Activated gamma-delta T cell treated with Interleukin-2 at 50 U/mL for 16 hours (primary cell): ENCODE measurements around the gene PLXNA4.
A peak's percentile ranks its signal among the peaks of the same experiment; 100 is the strongest.

Experiments used
- DNase-seq: peaks from one replicate; pipeline ENCODE4 v3.0.0-alpha.2; 2020

PLXNA4 gene

DNA sequence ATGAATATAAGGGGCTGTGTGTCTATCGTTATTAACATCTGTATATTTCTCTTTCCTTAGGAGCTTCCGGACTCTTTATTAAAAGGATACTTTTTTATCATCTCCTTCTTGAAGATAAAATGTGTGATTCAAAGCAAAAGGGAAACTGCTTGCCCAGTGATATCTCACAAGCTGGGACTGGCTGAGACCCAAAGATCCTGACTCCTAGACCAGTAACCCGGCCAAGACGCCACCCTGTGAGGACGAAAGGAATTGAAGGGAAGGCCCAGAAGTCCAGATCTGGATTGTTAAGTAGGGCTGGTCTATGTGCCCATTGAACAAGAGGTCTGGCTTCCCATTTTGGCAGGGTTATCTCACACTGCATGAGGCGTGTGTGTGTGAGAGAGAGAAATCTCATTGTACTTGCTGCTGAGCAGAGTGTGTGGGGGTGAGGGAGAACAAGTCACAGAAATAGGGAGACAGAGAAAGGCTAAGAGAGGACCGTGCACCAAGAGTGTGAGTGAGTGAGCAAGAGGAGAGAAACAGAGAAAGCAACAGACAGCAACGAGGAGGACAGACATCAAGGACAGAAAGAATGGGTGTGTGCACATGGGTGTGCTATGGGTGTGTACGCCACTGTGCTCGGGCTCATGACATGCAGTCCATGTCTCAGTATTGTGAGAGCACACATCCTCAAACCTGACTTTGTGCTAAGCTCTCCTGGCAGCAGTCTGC, 75.4 kb downstream of the PLXNA4 start:
- DNase-seq = no peak

GRCh38 chr7:132499487-132499886, 76.8 kb downstream of the PLXNA4 start:
- no peak for DNase-seq

- DNase-seq = no peak
Observed at GRCh38 chr7:132499065-132499464, 77.2 kb downstream of the PLXNA4 start.

DNA sequence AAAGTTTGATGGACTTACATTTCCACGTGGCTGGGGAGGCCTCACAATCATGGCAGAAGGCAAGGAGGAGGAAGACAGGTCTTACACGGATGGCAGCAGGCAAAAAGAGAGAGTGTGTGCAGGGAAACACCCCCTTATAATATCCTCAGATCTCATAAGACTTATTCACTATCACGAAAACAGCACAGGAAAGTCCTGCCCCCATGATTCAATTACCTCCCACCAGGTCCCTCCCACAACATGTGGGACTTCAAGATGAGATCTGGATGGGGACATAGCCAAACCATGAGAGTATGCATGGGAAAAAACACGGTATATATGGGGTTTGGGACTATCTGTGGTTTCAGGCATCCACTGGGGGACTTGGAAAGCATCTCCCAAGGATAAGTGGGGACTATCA, 78.0 kb downstream of the PLXNA4 start:
- DNase-seq = no peak

DNA sequence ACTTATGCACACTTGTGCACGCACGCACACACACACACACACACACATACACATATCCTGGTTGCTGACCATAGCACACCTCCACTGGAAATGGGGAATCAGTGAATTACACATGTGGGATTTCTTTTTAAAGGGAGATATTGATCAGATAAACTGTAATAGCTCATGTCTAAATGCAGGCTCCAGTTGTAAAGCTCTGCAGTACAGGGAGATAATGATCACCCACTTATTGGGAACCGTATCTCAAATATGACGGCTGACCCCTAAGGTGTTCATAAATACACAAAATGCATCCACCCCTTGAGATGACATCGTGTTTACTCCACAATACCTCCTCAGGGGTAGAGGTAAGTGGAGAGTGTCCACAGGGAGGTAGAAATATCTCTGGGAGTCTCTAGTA, 79.2 kb downstream of the PLXNA4 start:
- DNase-seq = no peak

GRCh38 chr7:132495936-132496335, 80.3 kb downstream of the PLXNA4 start:
- no peak for DNase-seq

DNA sequence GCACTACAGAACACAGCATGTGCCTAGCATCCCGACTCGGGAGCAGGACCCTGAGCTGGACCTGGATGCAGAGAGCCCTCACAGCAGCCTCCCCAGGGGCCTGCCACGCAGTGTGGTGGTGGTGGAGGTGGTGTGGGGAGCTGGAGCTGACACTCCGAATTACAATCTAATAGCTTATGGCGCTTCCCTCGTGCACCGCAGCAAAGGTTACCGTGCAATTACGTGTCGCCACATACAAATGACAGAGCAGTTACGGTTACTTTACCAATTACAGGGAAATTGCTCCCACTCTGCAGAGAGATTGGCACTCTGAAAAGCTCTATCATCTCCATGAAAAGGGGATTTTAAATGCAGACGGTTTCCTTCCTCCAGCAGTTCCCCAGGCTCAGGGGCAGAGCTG, 81.8 kb downstream of the PLXNA4 start:
- no peak for DNase-seq

GRCh38 chr7:132492823-132493445, 83.3 kb downstream of the PLXNA4 start:
- no peak for DNase-seq

- no peak for DNase-seq
Observed at GRCh38 chr7:132491391-132491945, 84.8 kb downstream of the PLXNA4 start.

DNA sequence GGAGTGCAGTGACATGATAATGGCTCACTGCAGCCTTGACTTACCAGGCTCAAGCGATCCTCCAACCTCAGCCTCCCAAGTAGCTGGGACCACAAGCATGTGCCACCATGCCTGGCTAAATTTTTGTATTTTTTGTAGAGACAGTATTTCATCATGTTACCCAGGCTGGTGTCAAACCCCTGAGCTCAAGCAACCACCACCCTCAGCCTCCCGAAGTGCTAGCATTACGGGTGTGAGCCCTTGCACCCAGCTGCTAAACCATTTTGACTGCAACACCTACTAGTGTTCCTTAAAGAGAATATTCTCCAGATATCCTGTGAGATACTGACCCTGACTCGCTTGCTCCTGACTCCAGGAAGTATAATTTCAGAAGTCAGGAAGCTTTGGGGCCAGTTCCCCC, 85.8 kb downstream of the PLXNA4 start:
- DNase-seq = no peak

- no peak for DNase-seq
Observed at GRCh38 chr7:132489776-132490237, 86.5 kb downstream of the PLXNA4 start.

- no peak for DNase-seq
Observed at GRCh38 chr7:132488634-132489302, 87.5 kb downstream of the PLXNA4 start.

GRCh38 chr7:132486274-132486610, 90.0 kb downstream of the PLXNA4 start:
- no peak for DNase-seq

DNA sequence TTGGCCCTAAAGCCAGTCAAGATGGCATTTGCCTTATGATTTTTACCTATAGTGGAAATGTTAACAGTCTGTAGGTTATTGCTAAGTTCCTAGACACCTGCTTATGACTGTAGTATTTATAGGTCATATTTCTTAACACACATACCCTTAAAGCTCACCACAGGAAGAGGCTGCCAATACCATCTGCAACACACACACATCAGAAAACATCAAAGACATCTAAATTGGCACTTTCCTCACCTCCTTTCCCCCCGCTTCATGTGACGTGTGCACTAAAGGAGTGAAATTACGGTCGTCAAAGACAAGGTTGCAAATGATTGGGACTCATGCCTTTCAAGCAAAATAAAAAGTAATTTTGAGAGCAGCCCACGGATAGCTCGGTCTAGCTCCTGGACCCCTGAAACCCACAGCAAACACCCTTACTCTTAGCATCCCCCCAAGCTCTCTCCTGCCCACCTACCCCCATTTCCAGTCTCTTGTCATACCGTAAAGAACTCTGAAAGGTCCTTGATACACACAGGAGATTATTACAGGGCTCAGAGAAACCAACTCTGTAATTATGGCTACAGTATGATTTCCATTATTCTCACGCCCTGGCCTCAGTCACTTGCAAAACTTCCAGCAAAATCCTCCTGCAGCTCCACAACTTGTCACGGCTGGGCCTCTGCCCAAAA, 90.5 kb downstream of the PLXNA4 start:
- DNase-seq = peak; percentile 55

DNA sequence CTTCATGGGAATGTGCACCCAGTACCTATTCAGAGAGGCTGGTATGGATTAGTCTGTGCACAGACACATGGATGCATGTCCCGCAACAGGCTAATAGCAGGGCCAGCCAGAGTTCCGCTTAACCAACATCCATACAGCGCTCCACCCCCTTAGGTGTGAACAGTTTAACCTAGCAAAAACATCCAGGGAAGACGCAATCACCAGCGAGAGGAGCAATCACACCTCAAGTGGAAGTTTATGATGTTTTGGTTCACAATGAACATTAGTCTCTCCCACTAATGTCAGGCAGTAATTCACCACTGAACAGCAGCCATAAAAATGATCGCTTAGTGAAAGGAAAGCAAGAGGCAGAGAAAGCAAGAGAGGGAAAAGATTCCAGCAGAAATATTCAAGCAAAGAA, 91.1 kb downstream of the PLXNA4 start:
- no peak for DNase-seq

DNA sequence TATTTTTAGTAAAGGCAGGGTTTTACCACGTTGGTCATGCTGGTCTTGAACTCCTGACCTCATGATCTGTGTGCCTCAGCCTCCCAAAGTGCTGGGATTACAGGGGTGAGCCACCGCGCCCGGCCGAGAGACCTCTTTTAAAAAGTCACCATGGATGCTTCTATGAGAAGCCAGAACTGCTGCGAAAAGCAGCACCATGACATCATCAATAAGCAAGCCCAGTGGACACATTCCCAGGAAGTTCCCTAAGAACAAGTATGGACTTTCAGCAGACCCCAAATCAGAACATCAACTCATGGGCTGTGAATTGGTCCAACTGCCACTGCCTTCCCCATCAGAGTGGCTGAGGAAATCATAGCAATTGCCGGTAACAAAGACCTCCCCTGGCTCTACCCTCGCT, 93.4 kb downstream of the PLXNA4 start:
- DNase-seq = no peak

GRCh38 chr7:132480534-132480933, 95.7 kb downstream of the PLXNA4 start:
- DNase-seq = no peak

DNA sequence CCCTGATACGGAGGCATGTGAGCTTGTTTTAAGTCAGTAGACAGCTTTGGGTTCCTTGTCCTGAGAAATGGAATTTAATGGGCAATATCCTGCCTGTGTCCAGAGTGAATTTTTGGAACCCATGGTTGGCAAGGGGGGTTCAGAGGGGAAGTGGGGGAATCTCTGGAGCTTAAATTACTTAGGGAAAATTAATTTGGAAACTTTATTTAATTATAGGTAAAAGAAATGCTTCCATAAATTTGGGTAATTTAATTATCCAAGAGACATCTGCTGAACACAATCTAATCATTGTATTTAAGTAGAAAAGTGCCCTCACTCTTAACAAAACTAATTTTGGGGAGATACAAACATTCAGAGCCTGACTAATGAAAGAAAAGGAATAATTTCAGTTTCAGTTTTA, 99.7 kb downstream of the PLXNA4 start:
- no peak for DNase-seq

DNA sequence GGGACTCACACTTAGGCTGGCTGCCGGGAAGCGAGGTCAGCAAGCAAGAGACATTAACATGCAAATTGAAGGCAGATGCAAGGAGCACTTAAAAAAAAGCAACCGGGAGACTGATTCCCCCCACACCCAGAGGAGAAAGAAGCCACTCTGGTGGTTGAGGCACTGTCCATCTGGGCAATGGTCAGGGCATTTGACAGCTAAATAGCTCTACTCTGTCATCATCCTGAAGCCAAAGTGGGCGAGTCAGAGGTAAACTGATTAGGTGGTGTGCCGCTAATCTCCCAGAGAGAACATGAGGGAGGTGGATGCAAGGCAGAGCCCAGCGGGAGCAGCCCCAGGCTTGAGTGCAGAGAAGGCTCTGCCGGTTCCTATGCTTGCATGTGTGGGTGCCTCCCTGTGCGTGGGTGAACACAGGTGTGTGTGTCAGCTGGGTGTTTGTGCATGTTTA, 100.6 kb downstream of the PLXNA4 start:
- no peak for DNase-seq

GRCh38 chr7:132475037-132475668, 101.1 kb downstream of the PLXNA4 start:
- no peak for DNase-seq

- DNase-seq = no peak
Observed at GRCh38 chr7:132472463-132473120, 103.7 kb downstream of the PLXNA4 start.

DNA sequence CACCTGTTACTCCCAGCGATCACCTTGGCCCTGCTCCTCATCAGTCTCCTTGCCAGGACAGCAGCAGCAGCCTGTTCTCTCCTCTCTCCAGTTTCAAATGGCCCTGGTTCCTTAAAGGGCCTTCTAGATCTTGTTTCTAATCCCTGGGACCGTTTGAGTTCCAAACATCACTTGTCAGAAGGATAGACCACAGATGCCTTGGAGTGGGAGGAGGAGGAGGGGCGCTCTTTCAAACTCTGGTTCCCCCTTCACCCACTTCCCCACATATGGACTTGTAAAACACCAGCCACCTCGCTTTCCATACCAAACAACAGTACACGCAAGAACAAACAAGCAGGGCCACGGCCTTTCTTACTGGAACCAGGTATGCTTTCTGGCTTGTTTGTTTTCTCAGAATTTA, 104.8 kb downstream of the PLXNA4 start:
- DNase-seq = no peak
